SU-DHL-6 (cell line): ENCODE results near the gene CHMP6.

Experiments used
- H2AFZ ChIP-seq: fragments of 200-600 bp; sonication (generic); 2 replicates; pipeline ENCODE4 v1.6.1; 2014; ENCODE audit warnings: low read depth, mild to moderate bottlenecking, moderate library complexity, mixed read lengths, antibody characterized with exemption, low read length; ENCODE audit not compliant: severe bottlenecking
- H3F3A ChIP-seq: fragments of 200-600 bp; shearing (Covaris generic); 2 replicates; pipeline ENCODE4 v1.6.0; 2016; ENCODE audit warnings: antibody characterized with exemption, mild to moderate bottlenecking; ENCODE audit not compliant: insufficient read depth
- H3K27ac ChIP-seq: fragments of 200-600 bp; sonication (generic); 2 replicates; pipeline ENCODE4 v1.5.1; 2016; ENCODE audit warnings: low read depth, mild to moderate bottlenecking, low read length, moderate library complexity, mixed read lengths
- H3K27me3 ChIP-seq: fragments of 200-600 bp; sonication (generic), shearing (Covaris generic); 2 replicates; pipeline ENCODE4 v1.6.0; 2014; ENCODE audit warnings: mild to moderate bottlenecking, low read length
- H3K36me3 ChIP-seq: fragments of 200-600 bp; sonication (generic); 2 replicates; pipeline ENCODE4 v1.6.1; 2014; ENCODE audit warnings: mild to moderate bottlenecking, low read length, mixed read lengths
- H3K4me2 ChIP-seq: fragments of 300-600, 200-600 bp; shearing (Covaris generic), sonication (generic); 2 replicates; pipeline ENCODE4 v1.6.0; 2014; ENCODE audit warnings: low read length, low read depth, mild to moderate bottlenecking; ENCODE audit not compliant: poor library complexity, severe bottlenecking
- H3K4me3 ChIP-seq: fragments of 200-600 bp; sonication (generic); 2 replicates; pipeline ENCODE4 v1.5.1; 2014; ENCODE audit warnings: antibody characterized with exemption, low read length, mild to moderate bottlenecking, mixed read lengths; ENCODE audit not compliant: insufficient read depth, poor library complexity, severe bottlenecking
- H3K79me2 ChIP-seq: fragments of 200-600 bp; sonication (generic); 2 replicates; pipeline ENCODE4 v1.6.1; 2014; ENCODE audit warnings: mild to moderate bottlenecking, low read length, moderate library complexity; ENCODE audit not compliant: insufficient read depth
- H3K9ac ChIP-seq: fragments of 200-600 bp; sonication (generic); 2 replicates; pipeline ENCODE4 v1.7.0; 2014; ENCODE audit warnings: mild to moderate bottlenecking, low read length
- H3K9me2 ChIP-seq: fragments of 200-600 bp; sonication (generic); replicated peaks from 2 replicates; pipeline ENCODE4 v1.6.1; 2014; ENCODE audit warnings: low read length; ENCODE audit not compliant: insufficient read depth
- H3K9me3 ChIP-seq: fragments of 200-600 bp; sonication (generic); 2 replicates; pipeline ENCODE4 v1.6.1; 2014; ENCODE audit warnings: low read length, mixed read lengths; ENCODE audit not compliant: insufficient read depth
- H4K20me1 ChIP-seq: fragments of 200-600 bp; sonication (generic); 2 replicates; pipeline ENCODE4 v1.6.1; 2014; ENCODE audit warnings: low read depth, mild to moderate bottlenecking, antibody characterized with exemption, low read length, moderate library complexity, mixed read lengths
- EZH2phosphoT487 ChIP-seq: fragments of 200-600 bp; sonication (generic), shearing (Covaris generic); conservative IDR thresholded peaks from 2 replicates; pipeline ENCODE4 v1.6.1; 2018; ENCODE audit warnings: mild to moderate bottlenecking, antibody characterized with exemption, low read length, moderate library complexity, mixed read lengths
- TF ChIP-seq, protein P1 (sequence below): fragments of 200-600 bp; sonication (generic); IDR thresholded peaks from one replicate; pipeline ENCODE4 v1.5.1; 2017; ENCODE audit warnings: antibody characterized with exemption, mild to moderate bottlenecking, low read length, moderate library complexity; ENCODE audit not compliant: insufficient read depth, poor library complexity, severe bottlenecking

CHMP6 gene

DNA sequence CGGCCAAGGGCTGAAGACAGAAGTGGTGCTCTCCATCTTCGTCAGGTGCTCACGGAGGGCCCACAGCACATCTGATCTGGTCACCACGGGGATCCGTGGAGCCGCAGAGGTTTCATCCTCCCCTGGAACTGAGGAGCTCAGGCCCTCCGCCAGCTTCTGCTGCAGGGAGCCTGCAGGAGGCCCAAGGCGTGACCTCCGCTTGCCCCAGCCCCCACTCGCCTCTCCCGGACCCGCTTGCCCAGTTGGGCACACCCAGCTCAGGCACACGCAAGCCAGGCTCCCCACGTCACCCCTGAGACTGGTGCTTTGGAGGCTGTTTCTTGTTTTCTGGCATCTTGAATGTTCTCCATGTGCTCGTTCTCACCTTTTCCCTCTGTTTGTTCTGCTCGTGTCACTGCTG lies 39.4 kb upstream of the CHMP6 start:
- no peaks in the 10 kb centered on the region for H4K20me1 ChIP-seq

DNA sequence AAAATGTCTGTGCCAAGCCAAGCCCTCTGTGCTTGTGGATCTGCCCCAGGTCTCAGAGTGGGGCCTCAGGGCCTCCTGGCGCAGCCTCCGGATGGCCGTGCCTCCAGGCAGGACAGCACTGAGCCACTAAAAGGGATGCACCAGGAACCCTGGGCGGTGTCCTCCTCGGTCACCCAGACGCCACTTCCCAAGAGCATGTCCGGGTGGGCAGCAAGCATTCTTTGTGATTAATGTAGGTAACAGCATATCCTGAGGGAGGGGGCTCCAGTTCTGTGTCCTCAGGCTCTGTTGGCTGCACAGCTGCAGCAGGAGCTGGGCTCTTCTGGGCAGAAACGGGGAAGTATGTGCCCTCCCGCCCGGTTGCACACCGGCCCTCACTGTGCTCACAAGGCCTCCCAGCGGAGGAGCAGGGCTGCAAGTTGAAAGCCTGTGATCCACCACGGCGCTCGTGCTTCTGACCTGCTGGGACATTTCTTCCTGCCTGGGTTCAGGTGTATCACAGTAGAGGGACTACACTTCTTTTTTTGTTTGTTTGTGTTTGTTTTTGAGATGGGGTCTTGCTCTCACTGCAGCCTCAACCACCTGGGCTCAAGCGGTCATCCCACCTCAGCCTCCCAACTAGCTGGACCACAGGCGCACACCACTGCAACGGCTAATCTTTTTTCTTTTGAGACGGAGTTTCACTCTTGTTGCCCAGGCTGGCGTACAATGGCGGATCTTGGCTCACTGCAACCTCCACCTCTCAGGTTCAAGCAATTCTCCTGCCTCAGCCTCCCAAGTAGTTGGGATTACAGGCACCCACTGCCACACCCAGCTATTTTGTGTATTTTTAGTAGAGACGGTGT lies 37.9 kb upstream of the CHMP6 start:
- H3K36me3 ChIP-seq = no peaks in the 10 kb centered on the region
- no peak for TF ChIP-seq EZH2phosphoT487
- TF ChIP-seq, protein P1, sequence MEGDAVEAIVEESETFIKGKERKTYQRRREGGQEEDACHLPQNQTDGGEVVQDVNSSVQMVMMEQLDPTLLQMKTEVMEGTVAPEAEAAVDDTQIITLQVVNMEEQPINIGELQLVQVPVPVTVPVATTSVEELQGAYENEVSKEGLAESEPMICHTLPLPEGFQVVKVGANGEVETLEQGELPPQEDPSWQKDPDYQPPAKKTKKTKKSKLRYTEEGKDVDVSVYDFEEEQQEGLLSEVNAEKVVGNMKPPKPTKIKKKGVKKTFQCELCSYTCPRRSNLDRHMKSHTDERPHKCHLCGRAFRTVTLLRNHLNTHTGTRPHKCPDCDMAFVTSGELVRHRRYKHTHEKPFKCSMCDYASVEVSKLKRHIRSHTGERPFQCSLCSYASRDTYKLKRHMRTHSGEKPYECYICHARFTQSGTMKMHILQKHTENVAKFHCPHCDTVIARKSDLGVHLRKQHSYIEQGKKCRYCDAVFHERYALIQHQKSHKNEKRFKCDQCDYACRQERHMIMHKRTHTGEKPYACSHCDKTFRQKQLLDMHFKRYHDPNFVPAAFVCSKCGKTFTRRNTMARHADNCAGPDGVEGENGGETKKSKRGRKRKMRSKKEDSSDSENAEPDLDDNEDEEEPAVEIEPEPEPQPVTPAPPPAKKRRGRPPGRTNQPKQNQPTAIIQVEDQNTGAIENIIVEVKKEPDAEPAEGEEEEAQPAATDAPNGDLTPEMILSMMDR = no peak
- no peak overlapping the region for H3K4me3 ChIP-seq
- no peaks in the 10 kb centered on the region for H3K9me2 ChIP-seq
- no peaks in the 10 kb centered on the region for H3K27me3 ChIP-seq
- no peak overlapping the region for H3K9ac ChIP-seq
- no peaks in the 10 kb centered on the region for H3K9me3 ChIP-seq
- no peaks in the 10 kb centered on the region for H3F3A ChIP-seq
- no peak overlapping the region for H3K4me2 ChIP-seq
- H3K27ac ChIP-seq = no peak overlapping the region
- H2AFZ ChIP-seq = no peak overlapping the region
- H4K20me1 ChIP-seq = no peaks in the 10 kb centered on the region
- no peaks in the 10 kb centered on the region for H3K79me2 ChIP-seq

More for the DNA sequence above, 39.4 kb upstream of the CHMP6 start:
- no peak overlapping the region for H3K4me3 ChIP-seq
- TF ChIP-seq, protein P1 = no peak
- TF ChIP-seq EZH2phosphoT487 = no peak
- H3K4me2 ChIP-seq = no peak overlapping the region
- no peaks in the 10 kb centered on the region for H3K9me2 ChIP-seq
- H3K36me3 ChIP-seq = no peaks in the 10 kb centered on the region
- H3F3A ChIP-seq = no peaks in the 10 kb centered on the region
- no peaks in the 10 kb centered on the region for H3K9me3 ChIP-seq
- H3K9ac ChIP-seq = no peak overlapping the region
- H3K79me2 ChIP-seq = no peaks in the 10 kb centered on the region
- no peak overlapping the region for H3K27ac ChIP-seq
- H3K27me3 ChIP-seq = no peaks in the 10 kb centered on the region
- no peak overlapping the region for H2AFZ ChIP-seq

DNA sequence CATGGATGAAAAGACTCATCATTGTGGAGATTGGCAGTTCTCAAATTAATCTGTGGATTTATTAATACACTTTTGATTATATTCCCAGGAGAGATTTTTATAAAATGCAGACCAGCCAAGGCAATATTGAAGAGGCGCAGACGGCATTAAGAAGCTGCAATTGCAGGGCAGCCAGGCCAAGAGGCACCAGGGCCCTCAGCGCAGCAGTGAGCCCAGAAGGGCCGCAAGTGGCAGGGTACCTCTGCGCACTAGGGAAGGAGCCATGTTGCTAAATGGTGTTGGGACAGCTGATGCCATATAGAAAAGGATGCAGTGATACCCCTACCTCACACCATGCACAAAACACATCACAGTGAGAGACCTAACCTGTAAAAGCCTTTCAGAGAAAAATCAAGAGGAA lies 36.6 kb upstream of the CHMP6 start:
- Histone ChIP-seq H3K4me2 (no peak overlapping the region), H4K20me1 (no peaks in the 10 kb centered on the region)
- TF ChIP-seq, protein P1 = no peak
- no peak for TF ChIP-seq EZH2phosphoT487

More for the DNA sequence above, 36.6 kb upstream of the CHMP6 start:
- no peaks in the 10 kb centered on the region for H3K79me2 ChIP-seq
- H3K4me3 ChIP-seq = no peak overlapping the region
- no peaks in the 10 kb centered on the region for H3K27me3 ChIP-seq
- H3K36me3 ChIP-seq = no peaks in the 10 kb centered on the region
- no peaks in the 10 kb centered on the region for H3K9me2 ChIP-seq
- no peak overlapping the region for H3K9ac ChIP-seq
- H3K27ac ChIP-seq = no peak overlapping the region
- H3F3A ChIP-seq = no peaks in the 10 kb centered on the region
- no peak overlapping the region for H2AFZ ChIP-seq
- H3K9me3 ChIP-seq = no peaks in the 10 kb centered on the region
